ENCODE measurements around the gene SYT2.
"Not testable (repeated sequence)": the region's sequence is repeated elsewhere in the genome, so short reads cannot be mapped to it uniquely, and the experiment has no call there.

Gene SYT2

DNA sequence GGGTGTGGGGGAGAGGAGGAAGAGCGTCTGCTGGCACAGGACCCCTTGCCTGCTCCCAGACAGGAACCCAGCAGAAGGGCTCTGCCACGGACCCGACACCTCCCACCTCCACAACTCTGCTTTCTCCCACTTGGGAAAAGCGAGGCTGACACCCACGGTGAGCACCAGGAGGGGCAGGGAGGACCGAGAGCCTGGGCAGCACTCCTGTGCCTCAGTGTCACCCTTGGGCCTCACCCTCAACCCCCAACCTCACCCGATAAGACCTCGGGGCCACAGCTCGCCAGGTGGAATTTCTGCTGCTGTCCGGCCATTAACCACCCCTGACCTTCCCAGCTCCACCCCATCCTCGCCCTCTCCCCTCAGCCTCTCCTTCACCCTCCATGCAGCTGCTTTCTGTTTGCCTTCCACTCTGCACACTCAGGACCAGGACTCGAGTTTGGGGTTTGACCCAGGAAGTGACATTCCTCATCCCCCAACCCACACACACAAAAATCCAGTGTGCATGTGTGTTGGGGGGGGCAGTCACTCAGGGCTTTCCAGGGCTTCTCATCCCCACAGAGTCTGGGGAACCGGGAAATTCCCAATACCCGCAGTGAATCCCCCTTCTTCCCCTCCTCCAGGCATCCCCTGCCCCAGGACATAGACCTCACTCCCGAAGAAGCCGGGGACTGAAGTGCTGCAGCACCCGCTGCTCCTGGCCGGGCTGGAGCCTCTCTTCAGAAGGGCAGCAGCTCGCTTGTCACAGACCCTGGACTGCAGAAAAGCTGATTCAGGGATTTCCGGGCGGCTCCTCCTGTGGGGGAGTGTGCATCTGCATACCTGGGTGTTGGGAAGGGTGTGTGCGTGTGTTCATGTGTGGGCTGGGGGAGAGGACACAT lies 65.8 kb downstream of the SYT2 start:
- in situ Hi-C loops (cut with HindIII; ENCODE audit: low sequenced_read_pairs), result no loop called here

DNA sequence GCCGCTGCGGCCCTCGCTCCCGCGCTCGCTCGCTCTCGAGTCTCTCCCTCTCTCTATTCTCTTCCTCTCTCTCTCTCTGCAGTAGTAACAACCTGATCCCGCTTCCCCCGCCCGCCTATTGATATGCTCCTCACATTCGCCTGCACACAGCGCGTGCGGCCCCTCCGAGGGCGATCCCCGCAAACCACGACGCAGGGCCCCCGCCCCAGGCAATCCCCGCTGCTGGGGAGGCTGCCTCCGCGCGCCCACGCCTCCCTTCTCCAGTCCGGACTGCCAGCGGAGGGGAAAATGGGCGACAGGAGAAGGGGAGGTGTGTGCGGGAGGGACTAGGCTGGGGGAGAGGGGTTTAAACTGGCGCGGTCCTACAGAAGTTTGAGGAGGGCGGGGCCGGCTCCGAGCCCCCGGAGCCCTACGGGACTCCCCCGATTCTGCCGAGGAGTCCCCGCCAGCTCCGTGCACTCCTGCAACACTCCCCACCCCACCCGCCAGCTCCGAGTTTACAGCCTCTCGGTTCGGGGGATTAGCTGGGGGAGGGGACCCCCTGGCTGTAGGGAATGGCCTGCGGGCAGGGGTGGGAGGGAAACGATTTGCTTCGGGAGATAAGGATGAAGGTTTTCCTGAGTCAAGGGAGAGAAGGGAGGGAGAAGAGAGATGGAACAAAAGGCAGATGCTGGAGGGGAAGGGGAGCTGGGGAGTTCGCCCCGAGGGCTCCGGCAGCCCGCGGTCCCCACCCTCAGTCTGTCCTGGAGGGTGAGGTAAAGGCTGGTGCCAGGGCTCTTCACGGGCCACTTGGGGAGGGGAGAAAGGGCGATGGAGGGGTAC lies 66.6 kb downstream of the SYT2 start:
- in situ Hi-C loops (cut with HindIII; ENCODE audit: low sequenced_read_pairs), result no loop called here

DNA sequence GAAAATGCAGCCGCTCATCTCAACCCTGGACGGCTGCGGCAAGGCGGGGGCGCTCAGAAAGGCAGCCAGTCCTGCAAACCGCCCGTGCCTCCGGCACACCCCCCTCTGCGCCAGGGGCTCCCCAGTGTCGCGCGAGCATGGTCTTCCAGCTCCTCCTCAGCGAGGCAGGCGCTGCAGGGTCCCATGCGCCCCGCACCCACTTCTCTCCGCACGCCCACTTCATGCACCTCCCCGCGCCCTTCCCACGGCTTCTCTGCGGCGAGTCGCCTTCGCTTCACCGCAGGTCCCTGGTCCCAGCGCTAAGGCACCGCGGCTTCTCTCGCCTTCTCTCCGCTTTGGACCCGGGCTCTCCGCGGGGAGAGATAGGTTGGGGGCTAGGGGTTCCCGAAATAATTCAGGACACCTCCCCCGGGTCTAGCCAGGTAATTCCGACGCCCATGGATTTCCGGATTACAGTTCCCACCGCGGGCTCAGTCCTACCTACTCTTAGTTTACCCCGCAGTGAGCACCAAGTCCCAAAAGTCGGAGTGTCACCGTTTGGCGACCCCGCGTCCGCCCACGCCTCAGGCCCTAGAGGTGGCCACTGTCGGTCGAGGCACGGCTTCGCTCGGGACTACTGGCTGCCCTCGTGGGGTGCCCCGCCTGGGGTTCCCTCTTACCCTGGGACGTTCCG lies 67.5 kb downstream of the SYT2 start:
- in situ Hi-C loops (cut with HindIII; ENCODE audit: low sequenced_read_pairs), result no loop called here

DNA sequence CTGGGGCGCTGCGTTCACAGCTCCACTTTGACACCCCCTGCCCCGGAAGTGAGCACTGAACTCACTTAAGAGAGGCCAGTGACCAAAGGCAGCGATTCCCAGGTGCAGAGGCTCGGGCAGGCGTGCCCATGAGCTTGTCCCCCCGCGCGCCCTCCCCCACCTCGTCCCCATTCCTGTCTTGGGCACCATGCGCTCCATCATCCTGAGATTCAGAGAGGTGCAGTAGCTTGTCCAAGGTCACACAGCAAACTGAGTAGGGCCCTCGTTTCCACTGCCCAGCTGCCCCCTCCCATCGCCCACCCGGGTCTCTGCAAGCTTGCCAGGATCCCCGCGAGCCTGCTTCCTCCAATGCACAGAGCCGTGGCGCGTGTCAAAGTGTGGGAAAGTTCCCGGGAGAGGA lies 68.0 kb downstream of the SYT2 start:
- in situ Hi-C loops (cut with HindIII; ENCODE audit: low sequenced_read_pairs), result no loop called here

DNA sequence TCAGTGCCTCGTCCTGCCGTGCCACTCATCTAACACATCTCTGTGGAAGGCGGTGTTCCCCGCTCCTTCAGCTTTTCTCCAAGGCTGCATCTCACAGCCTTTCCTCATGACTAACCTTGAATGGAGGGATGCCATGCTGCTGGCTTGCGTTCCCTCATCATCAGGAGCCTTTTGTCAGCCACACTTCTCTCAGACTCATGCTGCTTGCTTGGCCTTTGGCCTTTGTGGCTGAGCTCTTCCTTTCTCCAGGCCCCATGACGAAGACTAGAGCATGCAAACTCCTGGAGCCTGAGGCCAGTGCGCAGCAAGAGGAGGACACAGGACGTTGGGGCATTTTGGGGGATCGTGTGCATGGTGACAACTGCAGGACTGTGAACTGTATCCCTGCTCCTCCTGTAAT lies 70.8 kb downstream of the SYT2 start:
- in situ Hi-C loops (cut with HindIII; ENCODE audit: low sequenced_read_pairs), result no loop called here

DNA sequence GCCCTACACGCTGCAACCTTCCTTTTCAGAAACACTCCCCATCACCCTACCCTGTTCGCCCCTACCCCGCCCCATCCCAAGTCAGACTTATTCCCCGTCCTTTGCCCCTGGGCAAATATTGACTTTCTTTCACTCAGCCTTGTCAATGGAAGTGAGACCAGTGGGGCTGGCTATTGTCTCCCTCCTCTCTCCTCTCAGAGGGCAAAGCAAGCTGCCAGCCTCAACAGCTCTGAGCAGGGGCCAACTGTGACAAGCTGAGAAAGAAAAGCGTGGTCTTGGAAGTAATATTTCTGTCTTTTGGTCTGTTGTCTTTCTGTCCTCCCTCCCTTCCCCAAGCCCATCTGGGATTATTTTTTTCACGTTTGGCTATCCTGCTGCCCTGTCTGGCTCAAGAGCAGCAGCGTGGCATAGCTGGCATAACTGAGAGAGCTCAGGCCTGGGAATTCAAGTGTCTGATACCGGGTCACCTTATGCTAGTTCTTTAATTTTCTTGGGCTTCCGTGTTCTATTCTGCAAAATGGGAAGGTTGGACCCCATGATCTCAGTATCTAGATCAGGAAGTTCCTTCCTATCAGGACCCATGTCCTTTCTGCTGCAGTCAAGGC lies 71.5 kb downstream of the SYT2 start:
- in situ Hi-C loops (cut with HindIII; ENCODE audit: low sequenced_read_pairs), result not testable (repeated sequence)

DNA sequence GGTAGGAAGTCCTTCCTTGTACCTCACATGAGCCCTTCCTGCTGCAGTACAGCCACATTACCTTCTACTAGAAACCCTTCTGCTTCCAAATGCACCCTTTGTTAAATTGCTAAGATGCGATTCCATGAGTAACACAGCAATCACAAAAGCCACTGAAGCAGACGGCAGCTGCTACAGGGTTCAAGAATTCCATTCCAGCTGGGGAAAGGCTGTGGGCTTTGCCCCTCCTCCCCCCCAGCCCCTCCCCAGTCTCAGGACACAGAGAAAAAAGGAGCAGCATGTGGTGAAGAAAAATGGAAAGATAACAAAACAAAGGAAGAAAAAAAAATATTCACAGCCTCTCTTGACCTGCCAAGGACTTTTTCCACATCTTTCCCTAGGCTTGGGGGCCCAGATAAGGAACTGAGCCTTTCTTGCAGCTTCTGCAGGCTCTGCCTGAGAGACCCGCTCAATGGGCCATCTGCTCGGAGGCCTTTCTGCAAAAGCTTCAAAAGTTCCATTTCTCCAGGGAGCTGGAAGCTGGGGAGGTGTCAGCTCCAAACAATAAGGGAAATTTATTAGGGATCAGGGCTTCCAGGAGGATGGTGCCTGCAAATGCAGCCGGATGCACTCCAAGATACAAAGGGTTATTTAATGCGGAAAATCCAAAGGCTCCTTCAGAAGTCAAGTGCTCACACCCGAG lies 72.1 kb downstream of the SYT2 start:
- in situ Hi-C loops (cut with HindIII; ENCODE audit: low sequenced_read_pairs), result no loop called here

DNA sequence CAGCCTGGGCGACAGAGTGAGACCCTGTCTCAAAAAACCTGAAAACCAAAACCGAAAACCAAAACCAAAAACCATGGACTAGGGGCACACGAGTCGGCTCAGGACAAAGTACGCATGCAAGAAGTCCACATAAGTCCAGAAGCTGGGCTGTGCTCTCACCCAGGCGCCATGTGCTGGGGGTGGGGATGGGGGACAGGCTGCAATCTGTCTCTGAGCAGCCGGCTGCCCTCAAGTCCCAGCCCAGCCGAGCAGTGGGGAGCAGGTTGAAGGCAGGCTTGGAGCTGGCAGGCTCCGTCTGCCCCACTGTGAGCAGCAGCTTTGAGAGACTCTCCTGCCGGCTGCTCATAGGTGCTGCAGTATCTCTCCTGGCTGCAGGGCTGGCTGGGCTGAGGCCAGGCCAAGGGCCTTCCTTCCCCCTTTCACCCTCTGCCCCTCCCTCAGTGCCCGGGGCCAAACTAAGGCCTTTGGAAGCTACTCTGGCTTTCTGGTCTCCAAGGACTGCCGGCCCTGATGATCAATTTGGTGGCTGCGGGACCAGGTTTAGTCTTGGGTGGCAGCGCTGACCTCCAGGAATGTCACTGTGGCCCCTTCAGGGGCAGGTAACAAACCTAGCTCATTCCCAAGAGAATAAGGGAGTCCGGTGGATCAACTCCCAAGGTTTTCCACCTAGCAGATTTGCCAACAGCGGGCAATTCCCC lies 72.8 kb downstream of the SYT2 start:
- in situ Hi-C loops (cut with HindIII; ENCODE audit: low sequenced_read_pairs), result not testable (repeated sequence)

DNA sequence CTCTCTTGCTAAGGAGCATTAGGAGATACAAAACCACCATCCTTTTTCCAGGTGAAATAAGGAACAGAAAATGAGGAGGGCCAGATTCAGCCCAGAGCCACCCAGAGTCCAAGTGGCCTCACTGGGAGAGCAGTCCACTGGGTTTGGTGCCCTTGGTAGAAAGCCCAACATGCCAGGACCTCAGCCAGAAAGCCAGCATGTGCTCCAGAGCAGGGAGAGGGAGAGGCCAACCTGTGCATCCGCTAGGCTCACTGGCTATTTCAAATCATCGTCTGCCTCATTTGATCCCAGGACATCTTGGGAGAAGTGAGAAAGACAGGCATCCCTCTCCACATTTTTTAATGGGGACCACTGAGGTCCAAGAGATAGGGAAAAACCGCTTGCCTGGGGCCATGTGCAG lies 74.1 kb downstream of the SYT2 start:
- in situ Hi-C loops (cut with HindIII; ENCODE audit: low sequenced_read_pairs), result not testable (repeated sequence)

DNA sequence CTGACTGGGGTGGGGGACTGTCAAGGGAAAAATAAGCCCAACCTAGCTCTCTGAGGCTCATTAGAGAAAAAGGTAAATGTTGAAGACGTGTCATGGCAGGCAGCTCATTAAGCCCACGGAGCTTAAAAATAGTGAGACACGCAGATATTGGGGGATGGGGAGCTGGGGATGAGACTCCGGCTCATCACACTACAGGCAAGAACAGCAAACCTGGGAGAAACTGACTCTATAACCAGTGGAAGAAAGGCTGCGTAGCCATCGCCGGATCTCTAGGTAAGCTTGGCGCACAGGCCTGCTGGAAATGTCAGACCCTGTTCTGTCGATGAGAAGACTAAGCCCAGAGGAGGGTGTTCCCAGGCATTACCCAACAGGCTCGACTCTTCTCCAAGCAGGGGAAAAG lies 78.0 kb downstream of the SYT2 start:
- in situ Hi-C loops (cut with HindIII; ENCODE audit: low sequenced_read_pairs), result no loop called here

DNA sequence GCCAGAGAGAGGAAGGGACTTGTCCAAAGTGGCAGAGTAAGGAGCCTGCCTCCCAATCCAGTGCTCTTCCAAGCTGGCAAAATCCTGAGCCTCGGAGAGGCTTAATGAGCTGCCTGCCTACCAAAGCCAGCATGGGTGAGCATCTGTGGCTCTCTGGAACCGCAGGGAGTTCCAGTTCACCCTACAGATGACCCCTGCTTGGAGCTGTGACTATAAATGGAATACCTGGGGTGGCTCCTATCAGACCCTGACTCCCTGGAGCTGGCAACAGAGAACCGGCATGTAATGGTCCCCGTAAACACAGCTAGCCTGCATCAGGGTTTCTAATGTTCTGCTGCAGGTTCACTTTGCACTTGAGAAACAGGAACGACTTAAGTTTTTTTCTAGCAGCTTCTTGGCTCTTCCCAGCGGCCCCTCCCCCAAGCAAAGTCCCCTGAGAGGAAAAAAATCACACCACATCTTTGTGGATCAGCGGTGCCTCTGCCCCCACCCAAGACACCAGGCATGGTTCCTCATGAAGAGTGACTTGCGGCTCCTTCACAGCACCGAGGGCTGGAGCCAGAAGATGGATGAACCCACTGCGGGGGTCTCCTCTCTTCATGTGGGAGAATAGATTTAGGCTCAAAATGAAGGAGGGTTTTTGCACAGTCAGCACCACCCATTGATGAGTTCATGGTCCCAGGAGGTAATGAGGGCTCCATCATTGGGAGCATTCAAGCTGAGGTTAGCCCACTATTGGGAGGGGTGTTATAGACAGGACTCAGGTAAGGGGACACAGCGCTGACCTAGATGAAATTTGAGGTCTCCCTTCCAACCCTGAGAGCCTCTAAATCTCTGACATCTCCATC lies 79.0 kb downstream of the SYT2 start:
- in situ Hi-C loops (cut with HindIII; ENCODE audit: low sequenced_read_pairs), result no loop called here

DNA sequence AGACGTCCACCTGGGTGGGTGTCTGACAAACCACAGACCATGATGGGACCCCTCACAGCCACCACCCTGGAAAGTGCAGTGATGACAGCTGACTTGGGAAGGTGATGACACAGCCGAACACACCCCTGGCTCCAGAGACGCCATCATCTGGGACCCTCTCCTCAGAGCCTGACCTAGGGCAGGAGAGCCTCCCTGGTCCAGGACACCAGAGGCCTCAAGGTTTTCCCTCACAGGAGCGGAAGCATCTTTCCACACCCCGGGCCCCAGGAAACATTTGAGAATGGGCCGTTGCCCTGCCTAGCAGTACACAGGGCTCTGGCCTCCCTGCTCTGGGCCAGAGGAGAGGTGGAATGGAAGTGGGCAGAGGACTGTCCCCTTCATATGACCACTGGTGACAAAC lies 79.7 kb downstream of the SYT2 start:
- in situ Hi-C loops (cut with HindIII; ENCODE audit: low sequenced_read_pairs), result no loop called here

DNA sequence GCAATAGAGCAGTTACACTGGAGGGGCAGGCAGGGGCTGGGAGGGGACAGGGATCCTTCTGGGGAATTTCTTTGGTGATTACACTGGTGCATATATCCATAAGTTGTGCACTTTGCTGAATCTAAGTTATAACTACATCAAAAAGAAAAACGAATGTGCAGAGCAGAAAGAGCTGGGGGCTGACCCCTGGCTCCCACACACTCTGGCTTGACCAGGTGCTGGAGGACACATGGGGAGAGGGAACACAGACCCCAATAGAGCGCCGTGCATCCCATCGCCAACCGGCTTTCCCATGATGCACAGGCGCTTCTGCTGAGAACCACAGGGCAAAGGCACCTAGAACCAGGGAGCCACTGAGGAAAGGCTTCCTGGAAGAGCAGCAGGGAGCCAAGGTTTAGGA lies 80.2 kb downstream of the SYT2 start:
- in situ Hi-C loops (cut with HindIII; ENCODE audit: low sequenced_read_pairs), result not testable (repeated sequence)

DNA sequence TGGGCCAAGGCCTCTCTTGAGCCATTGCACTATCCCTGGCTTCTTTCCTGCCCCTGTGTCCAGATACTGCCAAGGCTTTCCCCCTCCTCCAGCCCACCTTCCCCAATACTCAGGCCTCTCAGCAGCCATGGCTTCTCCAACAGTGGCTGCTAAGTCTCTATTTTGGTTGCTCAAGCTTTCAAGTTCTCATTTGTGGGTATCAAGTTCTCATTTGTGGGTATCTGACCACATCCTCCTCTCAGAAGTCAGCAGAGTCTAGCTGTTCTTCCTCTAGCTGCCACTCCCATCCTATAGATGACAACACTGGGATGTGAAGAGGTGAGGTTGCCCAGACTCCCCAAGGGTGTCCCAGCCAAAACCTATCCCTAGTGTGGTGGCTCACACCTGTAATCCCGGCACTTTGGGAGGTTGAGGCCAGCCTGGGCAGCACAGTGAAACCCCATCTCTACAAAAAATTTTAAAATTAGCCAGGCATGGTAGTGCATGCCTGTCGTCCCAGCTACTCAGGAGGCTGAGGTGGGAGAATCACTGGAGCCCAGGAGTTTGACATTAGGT lies 80.9 kb downstream of the SYT2 start:
- in situ Hi-C loops (cut with HindIII; ENCODE audit: low sequenced_read_pairs), result not testable (repeated sequence)

DNA sequence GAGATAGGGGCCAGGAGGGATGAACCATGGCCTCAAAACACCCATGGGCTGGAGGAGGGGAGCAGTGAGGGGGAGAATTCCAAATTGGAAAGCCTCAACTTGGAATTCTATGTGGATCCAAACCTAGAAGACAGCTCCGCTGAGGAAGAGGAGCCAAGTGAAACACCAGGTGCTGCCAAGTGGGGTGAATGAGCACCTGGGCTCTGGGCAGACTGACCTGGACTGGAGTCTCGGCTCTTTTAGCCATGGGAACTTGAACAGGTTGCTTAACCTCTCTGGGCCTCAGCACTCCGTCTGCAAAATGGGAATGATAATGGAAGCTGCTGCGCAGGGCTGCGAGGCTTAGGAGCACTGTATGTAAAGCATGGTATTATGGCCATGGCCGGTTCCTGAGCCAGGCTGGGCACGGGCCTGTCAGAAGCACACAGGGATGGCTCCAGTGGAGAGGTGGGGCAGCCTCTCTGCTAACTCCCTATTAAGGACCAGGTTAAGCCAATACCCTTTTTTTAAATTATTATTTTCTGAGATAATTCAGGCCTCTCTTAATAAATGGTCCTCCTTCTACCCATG lies 81.5 kb downstream of the SYT2 start:
- in situ Hi-C loops (cut with HindIII; ENCODE audit: low sequenced_read_pairs), result no loop called here

DNA sequence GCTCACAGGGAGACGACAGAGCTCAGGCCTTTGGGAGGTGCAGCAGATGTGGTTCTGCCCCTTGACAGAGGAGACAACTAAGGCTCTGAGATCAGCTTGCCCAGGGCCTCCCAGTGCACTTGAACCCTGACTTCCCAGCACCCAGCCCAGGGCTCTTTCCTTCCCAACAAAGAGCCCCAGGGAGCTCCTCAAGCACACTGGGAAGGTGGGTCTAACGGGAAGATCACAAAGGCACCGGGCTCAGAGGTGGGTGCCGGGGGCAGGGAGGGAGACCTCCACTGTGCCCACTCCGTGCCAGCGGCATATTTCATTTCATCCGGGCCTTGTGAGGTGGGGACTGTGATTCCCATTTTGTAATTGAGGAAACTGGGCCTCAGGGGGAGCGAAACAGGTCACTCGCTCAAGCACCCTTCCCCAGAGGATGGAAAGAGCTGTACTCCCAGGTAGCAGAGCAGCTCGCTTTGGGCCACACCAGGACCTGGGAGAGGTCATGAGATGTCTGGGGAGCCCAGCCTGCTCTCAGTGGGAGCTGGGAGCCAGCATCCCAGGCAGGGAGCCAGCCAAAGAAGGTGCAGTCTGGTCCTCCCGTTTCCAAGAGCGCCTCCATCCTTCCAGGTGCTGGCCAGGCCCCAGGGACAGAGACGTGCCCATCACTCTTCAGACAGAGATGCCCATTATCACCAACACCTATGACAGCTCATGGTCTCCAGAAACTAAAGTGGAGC lies 82.3 kb downstream of the SYT2 start:
- in situ Hi-C loops (cut with HindIII; ENCODE audit: low sequenced_read_pairs), result no loop called here

DNA sequence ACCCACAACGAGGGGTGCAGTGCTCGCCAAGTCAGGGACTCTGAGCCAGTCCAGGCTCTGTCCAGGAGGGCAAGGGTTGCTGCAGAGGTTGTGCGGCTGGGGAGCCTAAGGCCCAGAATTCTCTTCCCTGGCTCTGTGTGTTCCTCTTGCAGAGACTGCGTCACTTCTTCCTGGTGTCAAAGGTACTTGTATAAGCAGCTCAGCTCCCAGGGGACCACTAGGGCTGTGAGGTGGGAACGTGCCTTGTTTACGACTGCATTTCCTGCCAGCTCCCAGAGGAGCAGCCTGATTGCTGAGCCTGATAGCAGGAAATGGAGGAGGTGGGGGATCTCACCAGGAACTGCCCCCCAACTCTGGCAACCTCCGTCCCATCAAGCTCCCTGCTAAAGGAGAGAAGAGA lies 83.2 kb downstream of the SYT2 start:
- in situ Hi-C loops (cut with HindIII; ENCODE audit: low sequenced_read_pairs), result not testable (repeated sequence)
